IMR-90 (cell line): Measurements from ENCODE around the gene NUP210L. TPM values are rescaled to one million over a fixed set of nuclear protein-coding genes. Genes with fewer than 3 reads are reported as not detected.

Experiments
- ATAC-seq: fragments of 200-7000 bp; cut with Tn5 transposase; 2 replicates; pipeline ENCODE4 v1.9.1; 2020; ENCODE audit warnings: low read depth, mild to moderate bottlenecking, moderate library complexity
- BruUV-seq: library from RNA; stranded (reverse); fragments of 400-500 nt; replicated peaks from 2 replicates; lab custom pipeline; 2021; lab: Mats Ljungman, UMichigan
- CTCF ChIA-PET: fragments of 300-600 bp; formaldehyde crosslinking; extraction: SDS; loops from one replicate; lab custom pipeline; 2021; ENCODE audit warnings: antibody characterized with exemption; lab: Yijun Ruan, JAX
- POLR2A ChIA-PET: fragments of 300-600 bp; sonication (Branson Sonifier 250); formaldehyde crosslinking; loops from one replicate; lab custom pipeline; 2022; ENCODE audit warnings: antibody characterized with exemption; ENCODE audit not compliant: unreplicated experiment; lab: Charles Lee
- DNase-seq: peaks from one replicate; pipeline ENCODE4 v3.0.0; 2013
- H2AFZ ChIP-seq: replicated peaks from 2 replicates; pipeline ENCODE3; 2013; ENCODE audit warnings: low read length, mild to moderate bottlenecking; ENCODE audit not compliant: poor library complexity
- H2AK5ac ChIP-seq: 2 replicates; pipeline ENCODE4 v1.6.1; 2013; ENCODE audit warnings: low read depth, low read length, inconsistent platforms
- H2AK9ac ChIP-seq: replicated peaks from 2 replicates; pipeline ENCODE3; 2013; ENCODE audit warnings: mild to moderate bottlenecking, low read depth, low read length, moderate library complexity; ENCODE audit not compliant: poor library complexity
- H2BK120ac ChIP-seq: 2 replicates; pipeline ENCODE4 v1.6.1; 2013; ENCODE audit warnings: low read depth, low read length, inconsistent platforms
- H2BK15ac ChIP-seq: 3 replicates; pipeline ENCODE4 v1.6.1; 2013; ENCODE audit warnings: low read depth, low read length, inconsistent platforms
- H2BK20ac ChIP-seq: 2 replicates; pipeline ENCODE4 v1.6.1; 2013; ENCODE audit warnings: low read depth, mild to moderate bottlenecking, inconsistent platforms, low read length, moderate library complexity
- H2BK5ac ChIP-seq: 2 replicates; pipeline ENCODE4 v1.6.1; 2013; ENCODE audit warnings: mild to moderate bottlenecking, low read depth, low read length, inconsistent platforms; ENCODE audit not compliant: poor library complexity, severe bottlenecking
- H3K14ac ChIP-seq: replicated peaks from 2 replicates; pipeline ENCODE4 v1.6.1; 2013; ENCODE audit warnings: low read depth, low read length, inconsistent platforms
- H3K18ac ChIP-seq: 2 replicates; pipeline ENCODE4 v1.6.1; 2013; ENCODE audit warnings: low read depth, low read length, control low read depth
- H3K23ac ChIP-seq: 2 replicates; pipeline ENCODE4 v1.6.1; 2013; ENCODE audit warnings: low read depth, low read length, inconsistent platforms
- H3K27ac ChIP-seq: 2 replicates; pipeline ENCODE4 v1.5.1; 2013; ENCODE audit warnings: mild to moderate bottlenecking, control low read depth, low read length; ENCODE audit not compliant: insufficient read depth
- H3K27me3 ChIP-seq: 2 replicates; pipeline ENCODE4 v1.6.1; 2013; ENCODE audit warnings: low read length; ENCODE audit not compliant: control insufficient read depth, insufficient read depth
- H3K36me3 ChIP-seq: 2 replicates; pipeline ENCODE4 v1.6.1; 2013; ENCODE audit warnings: low read length, mixed read lengths; ENCODE audit not compliant: control insufficient read depth, insufficient read depth
- H3K4ac ChIP-seq: 2 replicates; pipeline ENCODE4 v1.6.1; 2013; ENCODE audit warnings: low read depth, low read length, inconsistent platforms
- H3K4me1 ChIP-seq: 2 replicates; pipeline ENCODE4 v1.6.1; 2013; ENCODE audit warnings: low read length, mixed read lengths; ENCODE audit not compliant: control insufficient read depth, insufficient read depth
- H3K4me2 ChIP-seq: 2 replicates; pipeline ENCODE4 v1.6.1; 2013; ENCODE audit warnings: low read depth, mild to moderate bottlenecking, control low read depth, low read length, moderate library complexity
- H3K4me3 ChIP-seq: 2 replicates; pipeline ENCODE4 v1.5.1; 2013; ENCODE audit warnings: low read depth, mild to moderate bottlenecking, control low read depth, low read length, moderate library complexity; ENCODE audit not compliant: insufficient read depth
- H3K56ac ChIP-seq: 2 replicates; pipeline ENCODE4 v1.6.1; 2013; ENCODE audit warnings: low read length, inconsistent platforms; ENCODE audit not compliant: insufficient read depth; ENCODE audit errors: extremely low read depth
- H3K79me1 ChIP-seq, 2 experiments: 2 replicates each; pipeline ENCODE4 v1.6.1; 2013; ENCODE audit warnings: low read length in 2 of 2, inconsistent platforms in 1 of 2, low read depth in 1 of 2
- H3K9ac ChIP-seq: 2 replicates; pipeline ENCODE4 v1.6.1; 2013; ENCODE audit warnings: low read depth, low read length, control low read depth
- H3K9me1 ChIP-seq: 2 replicates; pipeline ENCODE4 v1.6.1; 2013; ENCODE audit warnings: low read length, inconsistent platforms; ENCODE audit not compliant: insufficient read depth
- H3K9me3 ChIP-seq: 2 replicates; pipeline ENCODE4 v1.6.1; 2013; ENCODE audit warnings: low read length; ENCODE audit not compliant: control insufficient read depth, insufficient read depth
- H4K20me1 ChIP-seq: 2 replicates; pipeline ENCODE4 v1.6.1; 2013; ENCODE audit warnings: low read length, inconsistent platforms; ENCODE audit not compliant: insufficient read depth
- H4K5ac ChIP-seq: 2 replicates; pipeline ENCODE4 v1.6.1; 2013; ENCODE audit warnings: mild to moderate bottlenecking, low read depth, low read length, control low read depth
- H4K8ac ChIP-seq, 2 experiments: 2 replicates each; pipeline ENCODE4 v1.6.1; 2013; ENCODE audit warnings: low read depth in 2 of 2, low read length in 2 of 2, control low read depth in 1 of 2, inconsistent platforms in 1 of 2
- H4K91ac ChIP-seq: 2 replicates; pipeline ENCODE4 v1.6.1; 2013; ENCODE audit warnings: low read depth, low read length, inconsistent platforms; ENCODE audit not compliant: insufficient read depth
- BHLHE40 ChIP-seq: fragments of 150-350 bp; IDR thresholded peaks from 2 replicates; pipeline ENCODE4 v1.6.1; 2016; ENCODE audit warnings: mild to moderate bottlenecking, low read depth, low read length
- CEBPB ChIP-seq: IDR thresholded peaks from 2 replicates; pipeline ENCODE4 v1.6.1; 2012; ENCODE audit warnings: low read depth, low read length, improper control_type of control experiment
- CHD1 ChIP-seq: IDR thresholded peaks from 2 replicates; pipeline ENCODE4 v1.6.1; 2012; ENCODE audit warnings: low read depth, low read length, improper control_type of control experiment
- CTCF ChIP-seq: conservative IDR thresholded peaks from 2 replicates; pipeline ENCODE4 v1.5.1; 2012; ENCODE audit warnings: mild to moderate bottlenecking, low read depth, low read length, improper control_type of control experiment
- ELK1 ChIP-seq: fragments of 150-350 bp; IDR thresholded peaks from 2 replicates; pipeline ENCODE4 v1.6.1; 2016; ENCODE audit warnings: low read depth, mild to moderate bottlenecking, low read length, moderate library complexity, borderline replicate concordance
- FOS ChIP-seq: fragments of 150-350 bp; IDR thresholded peaks from 2 replicates; pipeline ENCODE4 v1.6.1; 2016; ENCODE audit warnings: low read depth, low read length
- MAFK ChIP-seq: IDR thresholded peaks from 2 replicates; pipeline ENCODE4 v1.6.1; 2012; ENCODE audit warnings: low read depth, low read length, improper control_type of control experiment
- MAZ ChIP-seq: IDR thresholded peaks from 2 replicates; pipeline ENCODE4 v1.6.1; 2012; ENCODE audit warnings: low read depth, mild to moderate bottlenecking, low read length, improper control_type of control experiment, moderate library complexity, borderline replicate concordance
- MXI1 ChIP-seq: IDR thresholded peaks from 2 replicates; pipeline ENCODE4 v1.6.1; 2012; ENCODE audit warnings: low read depth, mild to moderate bottlenecking, low read length, moderate library complexity, borderline replicate concordance
- NFE2L2 ChIP-seq: fragments of 150-350 bp; IDR thresholded peaks from 2 replicates; pipeline ENCODE4 v1.6.1; 2016; ENCODE audit warnings: low read depth, mild to moderate bottlenecking, low read length
- POLR2A ChIP-seq: IDR thresholded peaks from 2 replicates; pipeline ENCODE4 v1.6.1; 2012; ENCODE audit warnings: mild to moderate bottlenecking, low read depth, low read length
- RAD21 ChIP-seq: IDR thresholded peaks from 2 replicates; pipeline ENCODE4 v1.6.1; 2012; ENCODE audit warnings: low read length, improper control_type of control experiment
- RCOR1 ChIP-seq: IDR thresholded peaks from 2 replicates; pipeline ENCODE4 v1.6.1; 2012; ENCODE audit warnings: mild to moderate bottlenecking, low read length, improper control_type of control experiment; ENCODE audit not compliant: insufficient replicate concordance
- RFX5 ChIP-seq: IDR thresholded peaks from 2 replicates; pipeline ENCODE4 v1.8.0; 2012; ENCODE audit warnings: low read depth, mild to moderate bottlenecking, low read length, moderate library complexity
- SMC3 ChIP-seq: fragments of 150-350 bp; IDR thresholded peaks from 2 replicates; pipeline ENCODE4 v1.6.1; 2016; ENCODE audit warnings: low read depth, mild to moderate bottlenecking, antibody characterized with exemption, low read length, moderate library complexity
- USF2 ChIP-seq: fragments of 150-350 bp; IDR thresholded peaks from 2 replicates; pipeline ENCODE4 v1.6.1; 2017; ENCODE audit warnings: mild to moderate bottlenecking, antibody characterized with exemption, low read length, low read depth
- WGBS, 2 experiments: methylation state at CpG; one replicate each; pipeline versions ENCODE4 v1.1.5 to v1.1.7; 2013; ENCODE audit warnings: missing lambda C conversion rate in 2 of 2; ENCODE audit not compliant: insufficient read length in 1 of 2; ENCODE audit errors: extremely low coverage in 2 of 2; 5-methylcytosine and 5-hydroxymethylcytosine counted together
- dilution Hi-C: fragments of 300-500 bp; cut with HindIII; formaldehyde crosslinking; loops from one replicate; pipeline ENCODE4 v1.14.3; 2018; ENCODE audit warnings: low sequenced_read_pairs; ENCODE audit not compliant: unreplicated experiment
- in situ Hi-C: fragments of 300-500 bp; cut with MboI; formaldehyde crosslinking; loops from 3 replicates; pipeline ENCODE4 v1.14.3; 2019; ENCODE audit warnings: low sequenced_read_pairs, inconsistent platforms, mixed read lengths
- intact Hi-C: fragments of 100-400 bp; cut with micrococcal nuclease; formaldehyde crosslinking; loops from 2 replicates; pipeline ENCODE4 v1.10.0; 2022
- polyA plus RNA-seq, 3 experiments: library from polyadenylated mRNA; depleted of rRNA; stranded (reverse); fragments of >200 nt; gene quantifications; 2 replicates each; pipeline ENCODE4 v1.2.3, GENCODE V29; 2012; ENCODE audit warnings: low replicate concordance in 1 of 3
- total RNA-seq: library from RNA; depleted of rRNA; stranded (reverse); fragments of >200 nt; gene quantifications from 2 replicates; pipeline ENCODE4 v1.2.3, GENCODE V29; 2012

Gene NUP210L
- total and polyA plus RNA-seq, 2 of the 4 experiments (the other 2 are of a cell fraction), result under 0.01 to 0.02 TPM

- Histone ChIP-seq H3K56ac (no peak overlapping the region), H4K5ac (no peak overlapping the region), H2AK5ac (no peak overlapping the region), H3K18ac (no peak overlapping the region), H3K4me2 (no peak overlapping the region), H3K4ac (no peak overlapping the region), H2BK15ac (no peak overlapping the region), H3K9me3 (no peaks in the 10 kb centered on the region), H3K4me1 (no peaks in the 10 kb centered on the region), H3K9me1 (no peaks in the 10 kb centered on the region), H3K9ac (no peak overlapping the region), H4K91ac (no peak overlapping the region), H3K23ac (no peak overlapping the region), H2AFZ (no peak overlapping the region), H2BK20ac (no peak overlapping the region), H3K14ac (no peak overlapping the region), H4K8ac (no peak overlapping the region), H2AK9ac (no peak overlapping the region), H3K27me3 (no peaks in the 10 kb centered on the region), H3K27ac (no peak overlapping the region), H3K4me3 (no peak overlapping the region), H2BK120ac (no peak overlapping the region), H3K36me3 (no peaks in the 10 kb centered on the region), H2BK5ac (no peak overlapping the region), H3K79me1 (no peaks in the 10 kb centered on the region), H4K20me1 (no peaks in the 10 kb centered on the region)
- POLR2A ChIA-PET, result no interaction called here
- no peak for ATAC-seq
- dilution Hi-C loops (no loop called here), intact Hi-C loops (no loop called here), in situ Hi-C loops (no loop called here)
- no CpG with 5 or more reads among the region's 2 CpGs for WGBS, 2 experiments
- DNase-seq, result no peak
- no TSS peak for BruUV-seq
- TF ChIP-seq BHLHE40, result no peak
- no peak for TF ChIP-seq RCOR1
- TF ChIP-seq USF2, result no peak
- TF ChIP-seq CTCF, result no peak
- TF ChIP-seq RFX5, result no peak
- TF ChIP-seq MAFK, result no peak
- no peak for TF ChIP-seq ELK1
- TF ChIP-seq MAZ, result no peak
- TF ChIP-seq NFE2L2, result no peak
- no peak for TF ChIP-seq CHD1
- no peak for TF ChIP-seq FOS
- TF ChIP-seq RAD21, result no peak
- no peak for TF ChIP-seq CEBPB
- no peak for TF ChIP-seq SMC3
- no peak for TF ChIP-seq MXI1
- no peak for TF ChIP-seq POLR2A
- CTCF ChIA-PET, result no interaction called here
These were observed 21.6 kb downstream of the NUP210L start for GRCh38 chr1:154133256-154133655.
